Peyer's patch (tissue), 4 donors: ENCODE results near the gene CCDC28B.

Experiments used
- POLR2A ChIP-seq, 2 donors: fragments of 450-650 bp; IDR thresholded peaks; one replicate each; pipeline ENCODE4 v1.5.1; 2017; ENCODE audit warnings: antibody characterized with exemption in 2 of 2, mild to moderate bottlenecking in 2 of 2, moderate library complexity in 2 of 2
- TF ChIP-seq, protein P1 (sequence below), 6 experiments: fragments of 450-650 bp in 4 of 6; fragments of 200-600 bp in 2 of 6; sonication (generic) in 1 of 6; IDR thresholded peaks; one replicate each; pipeline ENCODE4 v1.5.1; 2017 to 2019; ENCODE audit warnings: antibody characterized with exemption in 6 of 6, mild to moderate bottlenecking in 3 of 6, moderate library complexity in 1 of 6

DNA sequence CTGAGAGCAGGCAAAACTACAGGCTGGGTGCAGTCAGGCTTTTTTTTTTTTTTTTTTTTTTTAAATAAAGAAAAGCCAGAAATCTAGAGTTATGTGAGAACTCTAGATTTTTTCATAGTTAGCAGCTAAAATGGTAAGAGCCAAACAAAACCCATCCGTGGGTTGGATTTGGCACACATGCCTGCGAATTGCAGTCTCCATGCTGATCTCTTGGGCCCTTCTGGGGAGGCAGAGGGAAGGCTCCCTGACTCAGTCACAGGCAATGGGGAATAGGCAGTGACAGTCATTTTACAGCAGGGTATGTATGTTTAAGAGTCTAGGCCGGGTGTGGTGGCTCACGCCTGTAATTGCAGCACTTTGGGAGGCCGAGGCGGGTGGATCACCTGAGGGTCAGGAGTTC is 18.3 kb upstream of the CCDC28B start:
- TF ChIP-seq, protein P1, sequence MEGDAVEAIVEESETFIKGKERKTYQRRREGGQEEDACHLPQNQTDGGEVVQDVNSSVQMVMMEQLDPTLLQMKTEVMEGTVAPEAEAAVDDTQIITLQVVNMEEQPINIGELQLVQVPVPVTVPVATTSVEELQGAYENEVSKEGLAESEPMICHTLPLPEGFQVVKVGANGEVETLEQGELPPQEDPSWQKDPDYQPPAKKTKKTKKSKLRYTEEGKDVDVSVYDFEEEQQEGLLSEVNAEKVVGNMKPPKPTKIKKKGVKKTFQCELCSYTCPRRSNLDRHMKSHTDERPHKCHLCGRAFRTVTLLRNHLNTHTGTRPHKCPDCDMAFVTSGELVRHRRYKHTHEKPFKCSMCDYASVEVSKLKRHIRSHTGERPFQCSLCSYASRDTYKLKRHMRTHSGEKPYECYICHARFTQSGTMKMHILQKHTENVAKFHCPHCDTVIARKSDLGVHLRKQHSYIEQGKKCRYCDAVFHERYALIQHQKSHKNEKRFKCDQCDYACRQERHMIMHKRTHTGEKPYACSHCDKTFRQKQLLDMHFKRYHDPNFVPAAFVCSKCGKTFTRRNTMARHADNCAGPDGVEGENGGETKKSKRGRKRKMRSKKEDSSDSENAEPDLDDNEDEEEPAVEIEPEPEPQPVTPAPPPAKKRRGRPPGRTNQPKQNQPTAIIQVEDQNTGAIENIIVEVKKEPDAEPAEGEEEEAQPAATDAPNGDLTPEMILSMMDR (IDR thresholded peaks at IDR 0.05): no peak
- TF ChIP-seq POLR2A (IDR thresholded peaks at IDR 0.05): no peak
